ES-I3 (cell line): ENCODE measurements around the gene ANAPC7.
"Not testable (repeated sequence)": the region's sequence is repeated elsewhere in the genome, so short reads cannot be mapped to it uniquely, and the experiment has no call there.

ENCODE experiments used
- H3K36me3 ChIP-seq: 2 replicates; pipeline ENCODE4 v1.6.1; 2013; ENCODE audit warnings: mild to moderate bottlenecking, low read length, control low read depth, moderate library complexity; ENCODE audit not compliant: insufficient read depth
- H3K4me1 ChIP-seq: 2 replicates; pipeline ENCODE4 v1.6.1; 2013; ENCODE audit warnings: mild to moderate bottlenecking, control low read depth, low read length; ENCODE audit not compliant: insufficient read depth
- H3K9ac ChIP-seq: 2 replicates; pipeline ENCODE4 v1.6.1; 2013; ENCODE audit warnings: low read depth, mild to moderate bottlenecking, low read length, moderate library complexity
- H3K9me3 ChIP-seq: 2 replicates; pipeline ENCODE4 v1.6.1; 2013; ENCODE audit warnings: mild to moderate bottlenecking, low read length, moderate library complexity; ENCODE audit not compliant: control insufficient read depth, insufficient read depth

Gene ANAPC7

DNA sequence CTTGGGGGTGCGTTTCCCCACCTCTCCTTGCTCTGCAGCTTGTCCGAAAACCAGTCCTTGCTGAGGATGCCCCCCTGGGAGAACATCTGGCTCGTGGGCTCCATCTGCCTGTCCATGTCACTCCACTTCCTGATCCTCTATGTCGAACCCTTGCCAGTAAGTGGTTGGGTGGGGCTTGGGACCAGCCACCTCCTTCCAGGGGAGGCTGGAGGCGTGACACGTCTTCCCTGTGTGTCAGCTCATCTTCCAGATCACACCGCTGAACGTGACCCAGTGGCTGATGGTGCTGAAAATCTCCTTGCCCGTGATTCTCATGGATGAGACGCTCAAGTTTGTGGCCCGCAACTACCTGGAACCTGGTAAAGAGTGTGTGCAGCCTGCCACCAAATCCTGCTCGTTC, 57.5 kb downstream of the ANAPC7 start:
- H3K9me3 ChIP-seq, result no peaks in the 10 kb centered on the region
- H3K36me3 ChIP-seq, result peaks cover 57% of the 10 kb centered on the region
- H3K4me1 ChIP-seq, result no peaks in the 10 kb centered on the region
- H3K9ac ChIP-seq, result no peak overlapping the region

DNA sequence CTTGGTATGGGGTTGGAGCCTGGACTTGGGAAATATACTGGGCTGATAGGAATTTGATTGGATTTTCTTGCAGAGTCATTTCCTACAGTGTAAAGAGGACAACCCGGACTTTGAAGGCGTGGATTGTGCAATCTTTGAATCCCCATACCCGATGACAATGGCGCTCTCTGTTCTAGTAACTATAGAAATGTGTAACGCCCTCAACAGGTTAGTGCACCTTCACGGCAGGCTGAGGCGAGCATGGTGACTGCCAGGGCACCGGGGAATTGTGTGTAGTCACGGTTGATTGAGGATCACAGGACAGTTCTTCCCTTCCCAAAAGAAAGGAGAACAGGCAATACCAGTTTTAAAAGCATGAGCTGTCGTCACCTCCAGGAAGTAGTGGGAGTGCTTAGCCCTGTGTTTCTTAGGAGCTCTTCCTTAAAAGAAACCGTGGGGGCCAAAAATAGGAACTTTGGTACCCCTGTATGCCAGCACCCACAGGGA, 58.3 kb downstream of the ANAPC7 start:
- H3K36me3 ChIP-seq, result peaks cover 62% of the 10 kb centered on the region
- H3K9me3 ChIP-seq, result no peaks in the 10 kb centered on the region
- H3K4me1 ChIP-seq, result no peaks in the 10 kb centered on the region
- H3K9ac ChIP-seq, result no peak overlapping the region

DNA sequence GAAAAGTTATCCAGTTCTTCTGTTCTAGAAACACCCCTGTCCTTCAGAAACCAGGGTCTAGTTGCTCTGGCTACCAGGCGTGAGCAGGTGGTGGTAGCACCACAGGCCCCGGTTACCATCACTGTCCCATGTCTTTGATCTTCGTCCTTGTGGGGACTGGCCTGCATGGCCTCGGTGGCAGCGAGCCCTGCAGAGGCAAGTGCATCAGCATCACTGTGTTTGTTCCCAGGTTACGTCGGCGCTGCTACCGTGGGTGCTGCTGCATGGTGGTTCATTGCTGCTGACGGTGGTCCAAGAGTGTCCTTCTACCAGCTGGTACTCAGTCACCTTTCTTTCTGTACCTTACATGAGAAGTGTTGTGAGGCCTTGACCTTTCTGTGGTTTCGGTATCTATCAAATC, 58.9 kb downstream of the ANAPC7 start:
- no peak overlapping the region for H3K9ac ChIP-seq
- H3K4me1 ChIP-seq, result no peaks in the 10 kb centered on the region
- peaks cover 62% of the 10 kb centered on the region for H3K36me3 ChIP-seq
- H3K9me3 ChIP-seq, result no peaks in the 10 kb centered on the region

DNA sequence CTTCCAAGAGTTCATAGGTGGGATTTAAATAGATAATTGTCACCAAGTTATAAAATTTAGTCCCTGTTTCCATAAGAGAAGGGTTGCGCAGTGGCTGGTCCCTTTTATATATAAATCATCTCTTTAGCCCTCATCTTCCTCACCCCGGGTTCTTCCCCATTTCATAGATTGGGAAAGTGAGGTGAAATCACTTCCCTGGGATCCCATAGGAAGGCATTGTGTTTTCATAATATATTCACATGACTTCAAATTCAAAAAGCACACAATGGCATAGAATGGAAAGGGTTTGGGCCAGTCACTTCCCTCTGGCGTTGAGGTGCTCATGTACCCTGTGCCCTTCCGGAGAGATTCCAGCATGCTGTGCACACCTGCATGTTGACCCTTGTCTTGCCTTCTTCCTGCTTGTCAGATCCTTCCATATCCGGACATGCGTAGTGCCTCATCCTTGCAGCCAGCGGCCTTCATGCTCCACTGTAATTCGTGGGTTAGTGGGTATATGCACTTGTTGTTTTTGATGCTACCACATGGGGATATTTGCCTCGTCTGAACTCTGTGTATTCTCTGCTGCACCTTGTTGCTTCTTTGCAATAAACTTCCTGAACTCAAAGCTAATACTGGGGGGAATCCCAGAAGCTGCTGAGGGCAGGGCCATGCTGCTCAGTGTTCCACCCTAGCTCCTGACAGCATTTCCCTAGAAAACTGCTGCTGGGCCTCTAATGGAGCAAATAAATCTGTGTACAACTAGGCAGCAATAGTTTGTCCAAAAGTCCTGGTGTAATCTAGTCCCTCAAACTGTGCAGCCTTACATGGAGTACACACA, 59.6 kb downstream of the ANAPC7 start:
- H3K9me3 ChIP-seq, result no peaks in the 10 kb centered on the region
- H3K4me1 ChIP-seq, result no peaks in the 10 kb centered on the region
- peaks cover 67% of the 10 kb centered on the region for H3K36me3 ChIP-seq
- H3K9ac ChIP-seq, result no peak overlapping the region

DNA sequence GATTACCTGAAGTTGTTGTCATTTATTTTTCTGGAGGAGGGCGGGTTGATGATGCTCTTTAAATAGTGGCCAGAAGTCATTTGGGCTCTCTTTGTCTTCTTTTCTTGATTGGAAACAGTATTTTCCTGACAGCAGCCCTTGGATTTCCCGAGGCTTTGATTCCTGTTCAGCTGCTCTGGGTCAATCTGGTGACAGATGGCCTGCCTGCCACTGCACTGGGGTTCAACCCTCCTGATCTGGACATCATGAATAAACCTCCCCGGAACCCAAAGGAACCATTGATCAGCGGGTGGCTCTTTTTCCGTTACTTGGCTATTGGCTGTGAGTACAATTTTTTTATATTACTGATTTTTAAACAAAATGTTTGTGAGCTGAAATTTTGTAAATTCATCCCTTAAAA, 60.4 kb downstream of the ANAPC7 start:
- Histone ChIP-seq H3K4me1 (no peaks in the 10 kb centered on the region), H3K9ac (no peak overlapping the region), H3K36me3 (peaks cover 66% of the 10 kb centered on the region), H3K9me3 (no peaks in the 10 kb centered on the region)

DNA sequence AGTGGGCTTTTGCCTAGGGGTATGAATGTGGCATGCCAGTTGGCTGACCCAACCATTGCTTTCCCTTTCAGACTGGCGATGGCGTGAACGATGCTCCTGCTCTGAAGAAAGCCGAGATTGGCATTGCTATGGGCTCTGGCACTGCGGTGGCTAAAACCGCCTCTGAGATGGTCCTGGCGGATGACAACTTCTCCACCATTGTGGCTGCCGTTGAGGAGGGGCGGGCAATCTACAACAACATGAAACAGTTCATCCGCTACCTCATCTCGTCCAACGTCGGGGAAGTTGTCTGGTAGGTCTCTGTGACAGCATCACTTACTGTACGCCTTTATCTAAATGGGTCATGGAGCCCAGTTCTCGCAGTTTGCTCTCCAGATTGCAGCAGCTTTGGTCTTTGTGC, 61.4 kb downstream of the ANAPC7 start:
- Histone ChIP-seq H3K9me3 (no peaks in the 10 kb centered on the region), H3K36me3 (peaks cover 67% of the 10 kb centered on the region), H3K4me1 (no peaks in the 10 kb centered on the region), H3K9ac (no peak overlapping the region)

DNA sequence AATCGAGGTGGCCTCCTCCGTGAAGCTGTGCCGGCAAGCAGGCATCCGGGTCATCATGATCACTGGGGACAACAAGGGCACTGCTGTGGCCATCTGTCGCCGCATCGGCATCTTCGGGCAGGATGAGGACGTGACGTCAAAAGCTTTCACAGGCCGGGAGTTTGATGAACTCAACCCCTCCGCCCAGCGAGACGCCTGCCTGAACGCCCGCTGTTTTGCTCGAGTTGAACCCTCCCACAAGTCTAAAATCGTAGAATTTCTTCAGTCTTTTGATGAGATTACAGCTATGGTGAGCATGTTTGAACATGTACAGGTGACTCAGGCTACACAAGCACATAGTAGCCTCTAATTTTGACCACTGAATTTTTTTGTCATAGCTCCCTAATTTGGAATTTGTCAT, 62.8 kb downstream of the ANAPC7 start:
- H3K36me3 ChIP-seq, result peaks cover 74% of the 10 kb centered on the region
- H3K4me1 ChIP-seq, result no peaks in the 10 kb centered on the region
- no peak overlapping the region for H3K9ac ChIP-seq
- no peaks in the 10 kb centered on the region for H3K9me3 ChIP-seq

DNA sequence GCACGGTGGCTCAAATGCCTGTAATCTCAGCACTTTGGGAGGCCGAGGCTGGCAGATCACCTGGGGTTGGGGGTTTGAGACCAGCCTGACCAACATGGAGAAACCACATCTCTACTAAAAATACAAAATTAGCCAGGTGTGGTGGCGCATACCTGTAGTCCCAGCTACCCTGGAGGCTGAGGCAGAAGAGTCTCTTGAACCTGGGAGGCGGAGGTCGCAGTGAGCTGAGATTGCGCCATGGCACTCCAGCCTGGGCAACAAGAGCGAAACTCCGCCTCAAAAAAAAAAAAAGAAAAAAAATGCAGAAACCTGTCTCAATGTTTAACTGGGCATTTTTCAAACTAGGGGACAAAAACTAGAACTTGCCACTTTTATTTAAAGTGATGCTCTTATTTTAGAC, 63.2 kb downstream of the ANAPC7 start:
- peaks cover 75% of the 10 kb centered on the region for H3K36me3 ChIP-seq
- not testable (repeated sequence) for H3K9me3 ChIP-seq, H3K4me1 ChIP-seq, H3K9ac ChIP-seq

DNA sequence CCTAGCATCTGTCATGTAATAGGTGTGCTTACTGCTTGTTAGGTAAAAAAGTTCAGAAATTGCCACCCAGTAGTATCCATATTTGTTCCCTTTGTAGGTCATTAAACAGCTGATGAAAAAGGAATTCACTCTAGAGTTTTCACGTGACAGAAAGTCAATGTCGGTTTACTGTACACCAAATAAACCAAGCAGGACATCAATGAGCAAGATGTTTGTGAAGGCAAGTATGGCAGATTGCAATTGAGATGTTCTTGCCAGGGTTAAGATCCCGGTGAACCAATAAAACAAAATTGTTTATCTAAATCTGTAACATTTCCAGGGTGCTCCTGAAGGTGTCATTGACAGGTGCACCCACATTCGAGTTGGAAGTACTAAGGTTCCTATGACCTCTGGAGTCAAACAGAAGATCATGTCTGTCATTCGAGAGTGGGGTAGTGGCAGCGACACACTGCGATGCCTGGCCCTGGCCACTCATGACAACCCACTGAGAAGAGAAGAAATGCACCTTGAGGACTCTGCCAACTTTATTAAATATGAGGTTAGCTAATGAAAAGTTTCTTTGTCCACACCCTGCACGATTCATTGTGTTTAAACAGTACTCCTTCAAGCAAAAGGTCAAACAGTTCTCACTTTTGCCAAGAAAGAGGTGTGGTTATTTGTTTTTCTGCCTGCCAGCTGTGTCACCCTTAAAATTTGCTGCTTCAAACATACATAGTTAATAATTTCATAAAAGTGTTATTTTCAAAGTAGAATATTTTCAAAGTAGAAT, 64.1 kb downstream of the ANAPC7 start:
- Histone ChIP-seq H3K36me3 (peaks cover 75% of the 10 kb centered on the region), H3K9ac (no peak overlapping the region), H3K4me1 (no peaks in the 10 kb centered on the region), H3K9me3 (no peaks in the 10 kb centered on the region)

DNA sequence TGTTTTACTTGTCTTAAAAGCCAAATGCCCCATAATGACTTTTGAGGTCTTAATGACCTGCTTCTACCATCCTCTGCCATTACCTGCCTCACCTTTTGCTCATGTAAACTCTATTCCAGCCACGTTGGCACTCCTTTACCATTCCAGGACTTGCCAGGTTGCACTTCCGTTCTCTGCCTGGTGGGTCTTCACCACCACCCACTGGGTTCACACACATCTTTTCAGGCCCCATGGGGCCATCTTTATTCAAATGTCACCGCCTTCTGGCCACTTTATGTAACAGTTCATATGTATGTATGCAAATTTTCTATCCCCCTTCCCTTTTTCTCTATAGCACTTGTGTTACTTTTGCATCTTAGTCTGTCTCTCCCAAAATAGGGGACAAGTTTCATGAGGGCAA, 64.8 kb downstream of the ANAPC7 start:
- no peak overlapping the region for H3K9ac ChIP-seq
- H3K4me1 ChIP-seq, result no peaks in the 10 kb centered on the region
- peaks cover 70% of the 10 kb centered on the region for H3K36me3 ChIP-seq
- H3K9me3 ChIP-seq, result no peaks in the 10 kb centered on the region

DNA sequence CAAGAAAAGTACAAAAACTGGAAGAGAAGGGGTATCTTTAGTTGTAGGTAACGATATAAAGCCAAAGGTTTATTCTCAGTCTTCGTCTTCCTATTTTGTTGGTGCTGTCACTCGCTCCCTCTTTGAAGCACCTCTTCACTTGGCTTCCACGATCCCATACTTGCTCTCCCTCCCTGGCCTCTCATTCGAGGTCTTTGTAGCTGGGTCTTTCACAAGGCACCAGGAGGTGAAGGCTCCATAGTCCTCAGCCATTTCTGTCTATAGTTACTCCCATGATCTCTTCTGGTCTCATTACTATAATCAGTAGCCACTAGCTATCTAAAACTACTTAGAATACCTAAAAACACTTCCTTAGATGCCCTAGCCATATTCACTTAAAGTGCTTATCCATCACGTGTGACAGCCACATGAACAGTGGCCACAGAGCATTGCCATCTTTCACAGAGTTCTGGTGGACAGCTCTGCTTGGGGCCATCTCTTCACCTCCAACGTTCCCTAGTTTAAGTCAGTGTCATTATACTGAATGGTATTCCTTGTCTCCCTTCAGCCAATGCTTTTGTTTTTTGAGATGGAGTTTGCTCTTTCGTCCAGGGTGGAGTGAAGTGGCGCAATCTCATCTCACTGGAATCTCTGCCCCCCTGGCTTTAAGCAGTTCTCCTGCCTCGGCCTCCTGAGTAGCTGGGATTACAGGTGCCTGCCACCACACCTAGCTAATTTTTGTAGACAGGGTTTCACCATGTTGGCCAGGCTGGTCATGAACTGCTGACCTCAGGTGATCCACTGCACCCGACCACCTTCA, 65.4 kb downstream of the ANAPC7 start:
- H3K9me3 ChIP-seq, result no peaks in the 10 kb centered on the region
- peaks cover 63% of the 10 kb centered on the region for H3K36me3 ChIP-seq
- H3K4me1 ChIP-seq, result no peaks in the 10 kb centered on the region
- H3K9ac ChIP-seq, result no peak overlapping the region

DNA sequence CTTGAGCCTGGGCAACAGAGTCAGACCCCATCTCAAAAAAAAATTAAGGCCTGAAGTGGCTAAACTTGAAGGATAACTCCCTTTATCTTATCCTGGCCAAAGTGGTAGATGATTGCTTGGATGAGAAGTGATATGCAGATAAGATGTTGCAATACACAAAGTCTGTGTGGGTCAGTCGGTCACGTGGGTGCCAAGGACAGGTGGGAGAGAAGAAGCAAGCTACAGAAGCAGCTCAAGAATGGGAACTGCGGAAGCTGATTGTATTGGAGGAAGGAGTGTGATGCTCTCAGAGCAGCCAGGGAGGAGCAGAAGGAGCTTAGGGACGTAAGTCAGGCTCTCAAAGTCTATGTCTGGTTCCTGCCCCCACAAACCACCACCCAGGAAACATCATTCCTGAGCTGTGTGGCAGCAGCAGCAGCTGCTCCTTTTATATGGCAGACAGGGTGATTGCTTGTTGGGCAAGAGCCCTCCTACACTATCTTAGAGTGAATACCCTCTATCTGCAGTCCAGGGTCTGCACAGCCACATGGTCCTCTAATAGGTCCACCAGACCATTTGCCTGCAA, 67.9 kb downstream of the ANAPC7 start:
- Histone ChIP-seq H3K9me3 (no peaks in the 10 kb centered on the region), H3K9ac (no peak overlapping the region), H3K36me3 (peaks cover 52% of the 10 kb centered on the region), H3K4me1 (no peaks in the 10 kb centered on the region)

DNA sequence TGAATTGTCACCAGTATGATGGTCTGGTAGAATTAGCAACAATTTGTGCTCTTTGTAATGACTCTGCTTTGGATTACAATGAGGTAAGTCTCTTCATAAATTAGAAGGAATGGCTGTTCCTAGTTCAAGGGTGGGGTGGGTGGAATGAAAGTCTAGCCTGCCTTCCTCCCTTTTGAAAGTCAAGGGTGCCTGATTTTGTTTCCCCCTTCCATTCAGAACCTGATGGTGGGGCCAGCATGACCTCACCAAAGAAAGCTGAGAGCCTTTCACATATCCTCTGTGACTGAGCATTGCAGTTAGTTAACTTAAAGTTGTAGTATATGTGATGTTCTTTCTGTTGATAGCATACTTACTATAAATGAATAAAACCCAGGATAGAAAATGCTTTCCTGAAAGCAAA, 70.3 kb downstream of the ANAPC7 start:
- Histone ChIP-seq H3K36me3 (peaks cover 38% of the 10 kb centered on the region), H3K4me1 (peaks cover 7% of the 10 kb centered on the region), H3K9me3 (no peaks in the 10 kb centered on the region), H3K9ac (no peak overlapping the region)

DNA sequence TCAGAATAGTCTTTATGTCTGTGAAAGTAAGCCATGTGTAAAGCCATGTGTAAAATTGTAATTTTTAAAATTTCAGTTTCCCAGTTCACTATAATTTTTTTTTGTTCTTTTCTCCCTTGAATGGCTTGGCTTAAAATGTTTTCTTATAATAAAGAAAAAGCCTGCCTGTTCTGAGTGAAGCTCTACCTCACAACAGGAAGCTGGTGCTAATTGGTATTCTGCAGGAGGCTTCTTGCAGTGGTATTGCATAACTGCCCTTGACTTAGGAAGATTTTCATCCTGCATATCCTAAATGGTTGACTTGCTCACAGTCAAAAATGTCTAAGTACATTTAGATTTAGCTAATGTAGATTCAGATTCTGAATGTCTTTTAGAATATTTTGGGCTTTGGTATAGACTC, 73.0 kb downstream of the ANAPC7 start:
- Histone ChIP-seq H3K36me3 (peaks cover 35% of the 10 kb centered on the region), H3K4me1 (peaks cover 7% of the 10 kb centered on the region), H3K9ac (no peak overlapping the region), H3K9me3 (no peaks in the 10 kb centered on the region)
